GM21423 (cell line): ENCODE results near the gene PIP4K2A.
"Not testable (repeated sequence)": the region's sequence is repeated elsewhere in the genome, so short reads cannot be mapped to it uniquely, and the experiment has no call there.

Source experiments
- ATAC-seq: cut with Tn5 transposase; IDR thresholded peaks from one replicate; pipeline ENCODE4 v1.9.1; 2021; ENCODE audit warnings: mild to moderate bottlenecking, moderate library complexity; ENCODE audit not compliant: unreplicated experiment

PIP4K2A gene

DNA sequence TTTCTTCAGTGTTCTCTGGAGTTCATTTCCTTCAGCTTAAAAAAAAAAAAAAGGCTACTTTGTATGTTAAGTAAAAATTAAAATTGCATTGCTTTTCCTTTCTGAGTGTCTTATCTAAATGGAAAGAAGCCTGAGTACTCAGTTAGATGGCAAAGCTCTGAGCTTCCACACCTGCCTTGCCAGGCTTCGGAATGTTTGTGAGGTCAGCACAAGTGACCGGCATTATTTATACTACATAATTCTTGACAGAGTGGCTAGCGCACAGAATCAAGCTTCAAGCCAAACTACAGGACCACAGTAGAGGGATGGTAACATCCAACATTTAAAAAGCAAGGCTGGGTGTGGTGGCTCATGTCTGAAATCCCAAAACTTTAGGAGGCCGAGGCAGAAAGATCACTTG is 17.3 kb downstream of the PIP4K2A start:
- no peak for ATAC-seq

- no peak for ATAC-seq
Measured at GRCh38 chr10:22693860-22694259, 20.5 kb downstream of the PIP4K2A start.

DNA sequence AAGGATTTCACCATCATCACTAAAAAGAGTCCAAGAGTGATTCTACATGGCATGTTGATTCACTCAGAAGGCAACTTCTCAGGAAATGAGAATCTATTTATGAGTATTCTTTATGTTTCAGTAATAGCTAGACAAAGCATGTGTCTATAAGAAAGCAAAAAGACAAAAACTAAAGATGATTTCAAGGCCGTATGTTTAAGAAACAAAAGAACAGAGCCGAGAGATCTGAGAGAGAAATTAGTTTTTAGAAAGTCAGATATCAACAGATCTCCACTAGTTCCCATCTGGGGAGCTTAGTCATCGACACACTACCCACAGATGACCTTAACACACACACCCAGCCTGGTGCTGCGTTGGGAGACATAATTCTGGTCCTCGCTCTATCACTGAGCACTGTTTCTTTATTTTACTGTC is 21.0 kb downstream of the PIP4K2A start:
- ATAC-seq = no peak

DNA sequence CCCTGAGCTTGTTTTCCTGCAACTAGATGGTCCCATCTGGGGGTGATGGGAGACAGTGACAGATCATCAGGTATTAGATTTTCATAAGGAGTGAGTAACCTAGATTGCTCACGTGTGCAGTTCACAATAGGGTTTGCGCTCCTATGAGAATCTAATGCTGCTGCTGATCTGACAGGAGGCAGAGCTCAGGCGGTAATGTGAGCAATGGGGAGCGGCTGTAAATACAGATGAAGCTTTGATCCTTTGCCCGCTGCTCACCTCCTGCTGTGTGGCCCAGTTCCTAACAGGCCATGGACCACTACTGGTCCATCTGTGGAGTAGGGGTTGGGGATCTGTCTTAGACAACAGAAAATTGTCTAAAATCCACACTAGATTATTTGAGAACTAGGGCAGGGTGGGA is 22.3 kb downstream of the PIP4K2A start:
- not testable (repeated sequence) for ATAC-seq

GRCh38 chr10:22690614-22691431 is 23.6 kb downstream of the PIP4K2A start:
- ATAC-seq = peak; percentile 39

DNA sequence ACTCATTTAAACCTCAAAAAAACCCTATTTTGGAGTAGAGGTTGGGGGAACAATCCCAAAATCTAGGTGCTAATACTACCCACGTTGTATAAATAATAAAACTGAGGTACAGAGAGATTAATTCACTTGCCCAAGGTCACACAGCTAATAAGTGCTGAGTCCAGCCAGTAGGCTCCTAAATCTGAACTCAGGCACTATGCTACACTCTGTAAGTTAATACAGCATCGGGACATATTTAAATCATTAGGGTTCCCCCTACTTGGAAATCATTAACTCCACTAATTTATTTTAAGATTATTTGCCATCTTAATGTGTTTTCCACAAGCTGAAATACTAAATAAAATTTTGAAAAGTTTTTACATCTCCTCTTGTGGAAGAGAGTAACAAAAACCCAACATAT is 24.2 kb downstream of the PIP4K2A start:
- ATAC-seq = peak; percentile 44

GRCh38 chr10:22686347-22686746 is 28.0 kb downstream of the PIP4K2A start:
- no peak for ATAC-seq

GRCh38 chr10:22685926-22686325 is 28.5 kb downstream of the PIP4K2A start:
- ATAC-seq = no peak

DNA sequence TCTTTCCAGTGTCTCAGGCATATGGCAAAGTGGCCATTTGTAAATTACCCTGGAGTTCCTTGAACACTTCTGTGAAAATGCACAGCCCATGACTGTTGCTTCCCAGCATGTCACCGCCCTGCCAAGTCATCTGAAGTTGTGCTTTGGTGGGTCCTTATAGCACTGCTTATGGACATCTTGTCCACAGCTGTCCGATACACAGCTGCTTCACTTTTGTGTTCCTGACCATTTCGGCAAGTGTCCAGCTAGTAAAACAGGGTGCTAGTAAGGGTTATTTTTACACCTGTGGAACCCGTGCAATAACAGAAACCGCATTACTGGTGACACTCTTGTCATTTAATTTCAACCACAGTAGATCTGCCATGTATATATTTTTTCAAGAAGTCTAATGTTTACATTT is 29.7 kb downstream of the PIP4K2A start:
- no peak for ATAC-seq

DNA sequence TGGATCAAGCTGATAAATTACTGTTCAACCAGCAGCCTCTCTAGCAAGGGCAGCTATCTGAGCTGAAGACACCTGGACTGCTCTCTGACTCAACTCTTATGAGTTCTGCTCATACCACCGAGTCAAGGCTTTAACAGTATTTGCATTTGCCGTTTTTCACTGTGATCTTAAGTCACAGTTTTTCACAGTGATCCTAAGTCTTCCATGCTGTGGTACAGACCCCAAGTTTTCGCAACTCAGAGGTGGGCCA is 31.3 kb downstream of the PIP4K2A start:
- peak; percentile 58 for ATAC-seq

DNA sequence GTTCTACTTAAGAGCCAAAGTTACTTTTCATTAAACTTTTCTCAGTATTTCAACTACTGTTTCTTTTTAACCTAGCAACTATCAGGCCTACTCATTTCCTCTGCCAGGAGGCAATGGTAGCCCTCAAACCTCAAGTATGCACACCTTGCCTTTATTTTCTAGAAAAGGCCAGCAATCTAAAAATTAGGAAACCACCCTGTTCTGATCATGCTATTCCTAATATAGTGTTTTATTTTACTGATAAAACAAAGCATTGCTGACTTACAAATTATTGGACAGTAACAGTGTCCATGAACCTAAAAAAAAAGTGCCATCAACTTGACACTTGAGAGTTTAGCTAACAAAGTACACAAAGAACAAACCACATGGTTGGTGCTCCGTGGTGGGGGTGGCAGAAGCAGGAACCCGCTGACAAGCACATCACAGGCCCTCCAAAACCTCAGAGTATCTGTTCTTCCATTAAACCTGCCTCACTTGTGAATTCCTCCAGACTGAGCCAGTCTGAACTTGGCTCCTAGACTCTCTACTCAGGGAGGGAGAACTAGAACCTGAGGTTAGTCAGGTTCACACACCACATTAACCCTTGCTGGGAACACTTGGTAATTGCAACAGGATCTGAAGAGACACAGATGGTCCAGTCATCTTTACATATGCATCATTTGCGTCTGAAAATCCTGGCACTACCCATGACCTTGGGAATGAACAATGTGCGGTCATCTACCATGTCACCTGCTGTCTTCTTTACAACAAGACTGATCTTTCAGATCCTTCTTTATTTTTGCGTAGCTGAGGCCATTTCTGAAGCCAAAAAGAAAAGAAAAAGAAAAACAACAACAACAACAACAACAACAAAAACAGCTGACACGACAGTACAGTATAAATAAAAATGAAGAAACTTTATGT is 31.9 kb downstream of the PIP4K2A start:
- peak; percentile 24 for ATAC-seq

DNA sequence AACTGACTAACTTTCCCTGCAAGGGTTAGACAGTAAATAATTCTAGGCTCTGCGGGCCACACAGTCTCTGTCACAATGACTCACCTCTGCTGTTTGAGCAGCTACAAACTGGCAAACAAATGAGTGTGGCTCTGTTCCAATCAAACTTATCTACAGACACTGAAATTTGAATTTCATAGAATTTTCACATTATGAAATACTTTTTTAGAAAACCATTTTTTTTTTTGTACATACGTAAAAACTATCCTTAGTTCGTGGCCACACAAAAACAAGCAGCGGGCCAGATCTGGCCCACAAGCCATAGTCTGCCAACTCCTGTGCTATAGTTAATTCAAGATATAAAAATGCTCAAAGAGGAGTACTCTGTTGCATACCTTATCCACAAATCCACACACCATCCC is 32.6 kb downstream of the PIP4K2A start:
- peak; percentile 21 for ATAC-seq

DNA sequence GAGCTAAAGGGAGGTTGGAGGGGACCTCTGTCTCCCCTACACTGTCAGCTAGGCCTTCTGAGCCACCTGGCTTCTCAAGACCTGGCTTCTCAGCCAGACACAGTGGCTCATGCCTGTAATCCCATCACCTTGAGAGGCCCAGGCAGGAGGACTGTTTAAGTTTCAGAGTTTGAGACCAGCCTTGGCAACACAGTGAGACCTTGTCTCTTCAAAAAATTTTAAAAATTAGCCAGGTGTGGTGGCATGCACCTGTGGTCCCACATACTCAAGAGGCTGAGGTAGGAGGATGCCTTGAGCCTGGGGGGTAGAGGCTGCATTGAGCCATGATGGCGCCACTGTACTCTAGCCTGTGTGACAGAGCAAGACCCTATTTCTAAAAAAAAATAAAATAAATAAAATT is 33.1 kb downstream of the PIP4K2A start:
- ATAC-seq = no peak

DNA sequence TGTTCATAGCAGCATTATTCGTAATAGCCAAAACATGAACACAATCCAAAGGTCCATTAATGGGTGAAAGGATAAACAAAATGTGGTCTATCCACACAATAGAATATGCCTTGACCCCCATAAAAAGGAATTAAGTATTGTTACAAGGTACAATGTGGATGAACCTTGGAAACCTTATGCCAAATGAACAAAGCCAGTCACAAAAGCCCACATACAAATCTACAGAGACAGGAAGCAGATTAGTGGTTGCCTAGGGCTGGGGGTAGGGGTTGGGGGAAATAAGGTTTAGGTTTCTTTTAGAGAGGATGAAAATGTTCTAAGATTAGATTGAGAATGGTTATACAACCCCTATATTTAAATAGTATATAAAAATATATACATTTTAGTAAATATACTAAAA is 34.8 kb downstream of the PIP4K2A start:
- no peak for ATAC-seq

DNA sequence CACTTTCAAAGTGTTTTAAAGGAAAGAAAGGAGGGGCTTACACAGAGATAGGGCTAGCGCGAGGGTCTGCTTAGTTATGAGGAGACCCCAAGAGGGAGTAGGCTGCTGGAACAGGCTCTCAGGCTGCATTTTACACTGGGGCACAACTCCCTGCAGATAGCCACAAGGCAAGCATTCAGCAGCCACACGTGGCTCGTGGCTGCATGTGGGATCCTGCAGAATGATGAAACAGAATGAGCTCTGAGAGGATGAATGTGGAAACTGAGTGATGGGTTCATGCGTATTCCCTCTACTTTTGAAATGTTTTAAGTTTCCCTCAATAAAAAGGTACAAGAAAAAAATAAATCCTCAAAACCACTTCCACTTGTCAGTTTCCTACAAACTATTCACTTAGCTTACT is 37.0 kb downstream of the PIP4K2A start:
- no peak for ATAC-seq

GRCh38 chr10:22676435-22676834 is 37.9 kb downstream of the PIP4K2A start:
- no peak for ATAC-seq

DNA sequence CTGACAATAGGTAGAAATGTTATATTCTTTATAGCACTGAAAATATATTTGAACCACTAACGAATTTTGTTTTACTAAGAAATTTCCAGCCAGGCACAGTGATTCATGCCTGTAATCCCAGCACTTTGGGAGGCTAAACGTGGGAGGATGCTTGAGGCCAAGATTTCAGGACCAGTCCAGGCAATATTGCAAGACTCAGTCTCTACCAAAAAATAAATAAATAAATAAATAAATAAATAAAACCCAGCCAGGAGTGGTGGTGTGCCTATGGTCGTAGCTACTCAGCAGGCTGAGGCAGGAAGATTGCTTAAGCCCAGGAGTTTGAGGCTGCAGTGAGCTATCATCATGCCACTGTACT is 39.8 kb downstream of the PIP4K2A start:
- ATAC-seq = no peak

DNA sequence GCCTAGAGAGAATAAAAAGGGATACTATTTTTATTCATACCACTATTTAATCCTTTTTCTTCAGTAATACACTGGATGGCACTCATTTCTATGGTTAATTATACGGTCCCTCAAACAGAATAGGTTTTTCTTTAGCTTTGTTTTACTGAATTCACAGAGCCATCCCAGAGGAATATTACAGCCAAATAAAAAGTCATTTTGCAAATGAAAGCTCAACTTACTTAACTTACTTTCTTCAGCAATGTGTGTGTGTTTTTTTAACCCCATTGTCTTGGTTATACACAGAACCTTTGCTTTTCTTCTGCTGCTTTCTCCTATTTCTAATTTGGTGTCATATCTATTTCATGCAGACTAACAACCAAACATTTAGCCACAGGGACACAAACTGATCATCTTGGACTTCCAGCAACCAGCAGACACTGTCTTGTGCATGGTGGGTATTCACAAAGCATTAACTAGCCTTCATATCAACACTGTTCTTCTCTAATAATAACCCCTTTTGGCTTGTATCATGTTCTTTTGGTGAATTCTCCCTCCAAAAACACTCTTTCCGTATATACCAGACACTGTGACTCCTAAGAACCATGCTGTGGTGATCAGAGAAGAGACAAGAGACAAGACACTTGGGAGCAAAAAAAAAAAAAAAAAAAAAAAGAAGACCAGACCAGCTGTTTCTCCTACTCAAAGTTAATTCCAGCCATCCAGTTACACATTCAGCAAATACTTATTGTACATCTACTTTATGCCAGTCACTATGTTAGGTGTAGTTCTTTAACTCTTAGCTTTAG is 40.4 kb downstream of the PIP4K2A start:
- ATAC-seq = no peak

DNA sequence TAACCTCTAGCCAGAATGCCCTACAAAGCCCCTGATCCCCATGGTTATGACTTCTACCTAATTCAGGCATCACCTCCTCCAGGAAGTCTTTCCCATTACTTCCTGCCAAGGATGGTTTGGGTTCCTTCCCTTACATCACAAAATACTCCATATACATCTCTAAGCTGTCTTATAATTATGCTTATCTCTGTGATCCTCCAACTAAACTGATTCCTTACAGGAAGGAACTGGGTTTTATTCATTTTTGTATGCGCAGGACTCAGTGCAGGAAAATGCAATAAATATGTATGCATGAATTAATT is 41.3 kb downstream of the PIP4K2A start:
- no peak for ATAC-seq

DNA sequence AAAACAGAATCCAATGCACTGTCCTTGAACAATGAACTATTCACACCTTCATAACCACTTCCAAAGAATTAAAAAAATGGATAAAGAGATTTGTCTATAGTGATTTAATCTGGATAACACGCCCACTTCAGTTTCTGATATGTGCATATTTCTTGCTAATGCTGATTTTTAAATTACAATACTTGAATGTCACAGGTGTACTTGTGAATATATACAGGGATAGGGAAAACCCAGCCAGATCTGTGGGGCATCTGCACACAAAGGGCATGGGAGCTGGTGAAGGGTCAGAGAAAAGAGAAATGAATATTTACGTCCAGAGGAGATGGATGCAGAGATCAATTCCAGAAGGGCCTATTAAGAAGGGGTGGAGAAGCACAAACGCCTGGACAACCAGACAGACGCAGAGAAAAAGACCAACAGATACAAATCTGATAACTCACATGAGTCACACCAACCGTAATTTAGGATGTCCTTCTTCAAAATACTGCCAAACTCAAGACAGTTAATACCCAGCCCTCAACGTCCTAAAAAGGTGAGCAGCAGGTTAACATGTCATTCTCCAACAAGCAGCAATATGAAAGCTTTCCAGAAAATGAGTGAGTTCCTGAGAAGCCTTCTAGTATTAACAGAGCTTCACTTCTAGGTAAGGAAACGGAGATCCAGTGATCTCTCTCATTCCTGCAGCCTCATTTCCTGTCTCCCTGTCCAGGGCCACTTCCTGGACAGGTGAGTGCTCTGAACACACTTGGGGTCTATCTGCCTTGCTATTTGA is 41.9 kb downstream of the PIP4K2A start:
- no peak for ATAC-seq

DNA sequence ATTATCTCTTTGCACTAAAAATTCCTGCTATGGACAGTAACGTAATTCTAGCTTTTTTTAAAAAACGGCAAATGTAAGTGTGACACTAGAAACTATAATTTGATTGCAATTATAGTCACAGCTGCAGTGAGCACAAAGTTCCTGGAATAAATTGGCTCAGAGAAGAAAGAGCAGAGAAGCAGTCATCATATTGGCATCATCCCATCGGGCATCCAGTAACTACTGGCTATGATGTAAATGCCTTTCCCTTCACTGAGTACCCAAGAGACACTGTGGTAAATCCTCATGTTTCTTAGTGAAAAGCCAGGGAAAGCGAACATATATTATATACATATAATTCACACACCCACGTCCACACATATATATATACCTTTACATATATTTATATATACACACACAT is 43.6 kb downstream of the PIP4K2A start:
- ATAC-seq = no peak
